8988T (cell line): ENCODE measurements around the gene MMP10.

Experiments used
- DNase-seq: peaks from one replicate; pipeline ENCODE4 v3.0.0; 2011

Gene MMP10

GRCh38 chr11:102780491-102780918, at the start of gene MMP10:
Gene MMP10, minus strand, starts transcription at chr11:102780628. Its CDS starts 37 bp downstream, at chr11:102780591.
- no peak for DNase-seq

- no peak for DNase-seq
Measured at GRCh38 chr11:102829316-102830000, 49.0 kb upstream of the MMP10 start.

GRCh38 chr11:102824556-102824955, 44.1 kb upstream of the MMP10 start:
- no peak for DNase-seq

GRCh38 chr11:102819491-102819890, 39.1 kb upstream of the MMP10 start:
- no peak for DNase-seq

GRCh38 chr11:102813484-102813883, 33.1 kb upstream of the MMP10 start:
- DNase-seq: no peak

GRCh38 chr11:102812188-102812587, 31.8 kb upstream of the MMP10 start:
- no peak for DNase-seq

GRCh38 chr11:102810950-102811660, 30.7 kb upstream of the MMP10 start:
- DNase-seq: no peak

GRCh38 chr11:102809971-102810370, 29.5 kb upstream of the MMP10 start:
- DNase-seq: no peak

GRCh38 chr11:102807921-102808320, 27.5 kb upstream of the MMP10 start:
- peak; percentile 12 for DNase-seq

- no peak for DNase-seq
Measured at GRCh38 chr11:102806296-102806695, 25.9 kb upstream of the MMP10 start.

- DNase-seq: no peak
Measured at GRCh38 chr11:102802341-102802740, 21.9 kb upstream of the MMP10 start.

- no peak for DNase-seq
Measured at GRCh38 chr11:102800767-102801166, 20.3 kb upstream of the MMP10 start.

GRCh38 chr11:102799681-102800340, 19.4 kb upstream of the MMP10 start:
- DNase-seq: no peak

GRCh38 chr11:102798012-102798746, 17.8 kb upstream of the MMP10 start, which contains the start of gene MMP1:
Gene MMP1, minus strand, starts transcription at chr11:102798160. Its CDS starts 68 bp downstream, at chr11:102798092.
- no peak for DNase-seq

- peak; percentile 29 for DNase-seq
Measured at GRCh38 chr11:102794382-102794781, 14.0 kb upstream of the MMP10 start.

GRCh38 chr11:102793677-102794290, 13.4 kb upstream of the MMP10 start:
- no peak for DNase-seq

GRCh38 chr11:102792604-102793003, 12.2 kb upstream of the MMP10 start:
- no peak for DNase-seq

GRCh38 chr11:102791271-102792036, 11.0 kb upstream of the MMP10 start:
- DNase-seq: no peak

- no peak for DNase-seq
Measured at GRCh38 chr11:102788334-102788995, 8.0 kb upstream of the MMP10 start.

GRCh38 chr11:102784380-102784779, 4.0 kb upstream of the MMP10 start:
- no peak for DNase-seq

- DNase-seq: no peak
Measured at GRCh38 chr11:102783720-102784119, 3.3 kb upstream of the MMP10 start.
